Urinary bladder (tissue), 4 donors: ENCODE results near the gene SAMD8. TPM values are rescaled to one million over a fixed set of nuclear protein-coding genes. Genes with fewer than 3 reads are reported as not detected.
"Not testable (repeated sequence)": the region's sequence is repeated elsewhere in the genome, so short reads cannot be mapped to it uniquely, and the experiment has no call there.

Experiments used
- DNase-seq: peaks from one replicate; pipeline ENCODE4 v3.0.0-alpha.2; 2015; ENCODE audit errors: extremely low spot score
- H3K27ac ChIP-seq: one replicate; pipeline ENCODE4 v1.5.1; 2013; ENCODE audit warnings: low read depth, mild to moderate bottlenecking, moderate library complexity
- H3K36me3 ChIP-seq: one replicate; pipeline ENCODE4 v1.6.1; 2013; ENCODE audit warnings: mild to moderate bottlenecking, moderate library complexity; ENCODE audit not compliant: insufficient read depth
- H3K4me1 ChIP-seq: one replicate; pipeline ENCODE4 v1.6.1; 2013; ENCODE audit warnings: mild to moderate bottlenecking, moderate library complexity; ENCODE audit not compliant: insufficient read depth
- H3K4me3 ChIP-seq: one replicate; pipeline ENCODE4 v1.5.1; 2013; ENCODE audit warnings: low read depth, low read length
- WGBS: extraction: QIAGEN DNeasy Blood & Tissue Kit; methylation state at CpG from one replicate; pipeline ENCODE4 v1.1.7; 2013; 5-methylcytosine and 5-hydroxymethylcytosine counted together
- polyA plus RNA-seq: library from polyadenylated mRNA; stranded (reverse); fragments of 200-250 nt; gene quantifications from one replicate; pipeline ENCODE4 v1.2.3, GENCODE V29; 2013
- total RNA-seq: library from RNA; depleted of rRNA; stranded (reverse); fragments of >200 nt; gene quantifications from one replicate; pipeline ENCODE4 v1.2.3, GENCODE V29; 2014
- donor health status: healthy with polysubstance abuse.
- donor health status: healthy.

The SAMD8 gene
- total and polyA plus RNA-seq, 2 donors, result 12.0 to 42.2 TPM

DNA sequence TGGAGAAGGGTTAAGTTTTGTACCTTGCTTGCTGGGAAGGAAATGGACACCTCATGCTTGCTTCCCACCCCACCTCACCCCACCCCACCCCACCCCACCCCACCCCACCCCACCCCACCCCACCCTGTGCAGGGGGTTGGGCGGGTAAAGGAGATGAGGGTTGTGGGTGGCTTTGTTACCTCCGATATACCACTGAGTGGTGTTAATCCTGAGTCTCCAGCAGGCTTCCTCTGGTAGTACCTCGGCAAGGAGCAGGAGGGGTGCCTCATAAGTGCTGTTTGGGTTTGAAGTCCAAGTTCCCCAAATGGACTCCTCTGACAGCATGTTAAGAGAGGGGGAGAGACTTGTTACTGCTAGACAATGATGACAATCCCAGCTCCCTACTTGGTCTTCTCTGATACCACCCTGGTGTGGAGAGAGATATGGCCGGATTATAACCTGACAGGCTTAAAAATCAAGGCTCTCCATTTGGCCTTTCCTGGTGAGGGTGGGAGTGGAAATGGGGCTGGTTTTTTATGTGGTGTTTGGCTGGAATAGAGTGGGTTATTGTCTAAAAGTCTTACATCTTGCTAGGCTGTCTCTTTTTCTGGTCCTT, 11.7 kb downstream of the SAMD8 start:
- Histone ChIP-seq H3K36me3 (no peaks in the 10 kb centered on the region), H3K4me1 (no peaks in the 10 kb centered on the region), H3K27ac (no peak overlapping the region), H3K4me3 (no peak overlapping the region)
- WGBS, result 87% methylated on average over 4 of the region's 4 CpGs
- DNase-seq, result no peak

DNA sequence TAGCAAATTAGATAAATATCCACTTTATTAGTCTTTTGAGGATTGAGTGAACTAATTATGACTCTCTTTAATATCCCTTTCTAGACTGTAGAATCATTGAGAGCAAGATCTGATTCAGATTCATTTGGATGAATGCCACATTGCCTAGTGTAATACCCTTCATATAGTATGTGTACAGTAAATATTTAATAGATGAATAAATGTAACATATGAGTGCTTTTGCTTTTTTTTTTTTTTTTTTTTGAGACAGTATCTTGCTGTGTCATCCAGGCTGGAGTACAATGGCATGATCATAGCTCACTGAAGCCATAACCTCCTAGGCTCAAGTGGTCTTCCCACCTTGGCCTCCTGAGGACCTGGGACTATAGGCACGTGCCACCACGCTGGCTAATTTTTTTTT, 14.8 kb downstream of the SAMD8 start:
- Histone ChIP-seq H3K36me3 (no peaks in the 10 kb centered on the region), H3K4me1 (no peaks in the 10 kb centered on the region), H3K27ac (no peak overlapping the region), H3K4me3 (no peak overlapping the region)
- 90% methylated on average over 2 of the region's 2 CpGs for WGBS
- no peak for DNase-seq

GRCh38 chr10:75127471-75127870, 16.0 kb downstream of the SAMD8 start:
- Histone ChIP-seq H3K36me3 (no peaks in the 10 kb centered on the region), H3K27ac (peak overlapping the region; percentile 38), H3K4me1 (no peaks in the 10 kb centered on the region), H3K4me3 (no peak overlapping the region)
- 35% methylated on average over 2 of the region's 2 CpGs for WGBS
- DNase-seq, result no peak

DNA sequence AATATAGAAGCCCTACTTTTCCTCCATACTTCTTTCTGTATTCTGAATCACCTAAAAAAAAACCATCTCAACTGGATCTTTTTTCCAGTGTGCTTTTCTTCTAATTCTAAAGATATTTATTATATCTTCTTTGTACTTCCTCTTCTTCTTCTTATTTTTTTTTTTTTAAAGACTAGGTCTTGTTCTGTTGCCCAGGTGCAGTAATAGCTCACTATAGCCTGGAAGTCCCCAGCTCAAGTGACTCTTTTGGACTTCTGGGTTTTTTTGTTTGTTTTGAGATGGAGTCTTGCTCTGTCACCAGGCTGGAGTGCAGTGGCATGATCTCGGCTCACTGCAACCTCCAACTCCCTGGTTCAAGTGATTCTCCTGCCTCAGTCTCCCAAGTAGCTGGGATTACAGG, 17.5 kb downstream of the SAMD8 start:
- H3K4me1 ChIP-seq, result not testable (repeated sequence)
- 88% methylated on average over 1 of the region's 1 CpG for WGBS

DNA sequence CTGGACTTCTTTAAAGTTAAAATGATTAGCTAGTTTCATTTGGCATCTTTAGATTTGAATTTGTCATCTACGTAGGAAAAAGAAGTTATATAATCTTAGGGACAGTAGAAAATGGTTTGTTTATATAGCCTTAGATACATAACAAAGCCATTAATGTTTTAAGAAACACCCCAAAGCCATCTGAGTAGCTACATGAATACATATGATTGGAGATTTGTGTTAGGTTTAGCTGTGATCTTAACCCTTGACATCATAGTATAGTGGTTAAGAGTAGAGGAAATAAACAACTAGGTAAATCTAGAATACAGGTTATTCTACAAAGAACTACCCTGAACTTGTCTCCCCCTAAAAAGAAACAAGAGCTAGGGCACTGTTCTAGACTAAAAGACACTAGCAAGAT, 18.1 kb downstream of the SAMD8 start:
- H3K27ac ChIP-seq, result no peak overlapping the region
- H3K36me3 ChIP-seq, result no peaks in the 10 kb centered on the region
- 49% methylated on average over 1 of the region's 1 CpG for WGBS
- H3K4me3 ChIP-seq, result no peak overlapping the region
- DNase-seq, result no peak
- no peaks in the 10 kb centered on the region for H3K4me1 ChIP-seq

More for the DNA sequence above, 17.5 kb downstream of the SAMD8 start:
- H3K36me3 ChIP-seq, DNase-seq, H3K4me3 ChIP-seq, H3K27ac ChIP-seq: not testable (repeated sequence)

DNA sequence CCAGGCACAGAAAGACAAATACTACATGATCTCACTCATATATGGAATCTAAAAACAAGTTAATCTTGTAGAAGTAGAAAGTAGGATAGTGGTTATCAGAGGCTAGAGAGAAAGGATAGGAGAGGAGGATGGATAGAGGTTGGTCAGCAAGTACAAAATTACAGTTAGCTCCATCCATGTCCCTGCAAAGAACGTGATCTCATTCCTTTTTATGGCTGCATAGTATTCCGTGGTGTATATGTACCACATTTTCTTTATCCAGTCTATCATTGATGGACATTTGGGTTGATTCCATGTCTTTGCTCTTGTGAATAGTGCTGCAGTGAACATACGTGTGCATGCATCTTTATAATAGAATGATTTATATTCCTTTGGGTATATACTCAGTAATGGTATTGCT, 22.2 kb downstream of the SAMD8 start:
- 82% methylated on average over 3 of the region's 3 CpGs for WGBS
- H3K36me3 ChIP-seq, DNase-seq, H3K4me1 ChIP-seq, H3K4me3 ChIP-seq, H3K27ac ChIP-seq: not testable (repeated sequence)

GRCh38 chr10:75136346-75136745, 24.9 kb downstream of the SAMD8 start:
- Histone ChIP-seq H3K27ac (no peak overlapping the region), H3K4me3 (no peak overlapping the region), H3K4me1 (no peaks in the 10 kb centered on the region), H3K36me3 (no peaks in the 10 kb centered on the region)
- 100% methylated on average over 1 of the region's 1 CpG for WGBS
- DNase-seq, result no peak

DNA sequence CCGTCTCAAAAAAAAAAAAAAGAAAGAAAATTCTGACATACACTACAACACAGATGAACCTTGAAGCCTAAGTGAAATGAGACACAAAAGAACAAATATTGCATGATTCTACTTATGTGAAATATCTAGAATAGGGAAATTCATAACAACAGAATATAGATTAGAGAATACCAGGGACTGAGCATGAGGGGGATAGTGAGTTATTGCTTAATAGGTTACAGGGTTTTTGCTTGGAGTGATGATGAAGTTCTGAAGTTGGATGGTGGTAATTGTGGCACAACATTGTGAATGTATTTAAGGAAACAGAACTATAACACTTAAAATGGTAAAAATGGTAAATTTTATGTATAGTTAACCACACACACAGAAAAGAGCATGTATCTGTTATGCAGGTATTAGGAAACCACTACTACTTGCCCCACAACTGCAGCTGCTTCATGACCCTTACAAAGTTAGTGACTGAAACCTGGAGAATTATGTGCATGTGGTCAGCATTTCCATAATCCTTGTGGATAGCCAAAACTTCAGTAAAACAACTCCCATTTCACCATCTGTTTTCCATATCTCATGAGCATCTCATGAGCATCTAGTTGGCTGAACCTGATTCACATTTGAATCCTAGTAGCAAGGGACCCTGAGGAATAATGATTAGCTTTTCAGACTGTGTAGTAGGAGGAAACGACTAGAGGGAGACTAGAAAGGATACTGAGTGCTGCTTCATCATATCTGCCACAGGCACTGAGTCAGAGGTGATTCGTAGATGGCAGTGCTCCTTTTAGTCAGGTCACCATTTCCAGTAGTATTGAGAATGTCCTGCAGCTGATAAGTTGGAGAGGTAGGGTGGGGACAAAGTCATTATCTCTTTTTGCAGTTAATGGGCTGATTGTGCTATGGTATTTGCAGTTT, 26.3 kb downstream of the SAMD8 start:
- Histone ChIP-seq H3K27ac (no peak overlapping the region), H3K36me3 (no peaks in the 10 kb centered on the region), H3K4me3 (no peak overlapping the region), H3K4me1 (no peaks in the 10 kb centered on the region)
- DNase-seq, result no peak
- WGBS, result 52% methylated on average over 3 of the region's 3 CpGs

GRCh38 chr10:75140246-75140645, 28.8 kb downstream of the SAMD8 start:
- DNase-seq, result no peak
- Histone ChIP-seq H3K36me3 (no peaks in the 10 kb centered on the region), H3K27ac (no peak overlapping the region), H3K4me1 (peaks cover 4% of the 10 kb centered on the region), H3K4me3 (no peak overlapping the region)
- 98% methylated on average over 4 of the region's 4 CpGs for WGBS

DNA sequence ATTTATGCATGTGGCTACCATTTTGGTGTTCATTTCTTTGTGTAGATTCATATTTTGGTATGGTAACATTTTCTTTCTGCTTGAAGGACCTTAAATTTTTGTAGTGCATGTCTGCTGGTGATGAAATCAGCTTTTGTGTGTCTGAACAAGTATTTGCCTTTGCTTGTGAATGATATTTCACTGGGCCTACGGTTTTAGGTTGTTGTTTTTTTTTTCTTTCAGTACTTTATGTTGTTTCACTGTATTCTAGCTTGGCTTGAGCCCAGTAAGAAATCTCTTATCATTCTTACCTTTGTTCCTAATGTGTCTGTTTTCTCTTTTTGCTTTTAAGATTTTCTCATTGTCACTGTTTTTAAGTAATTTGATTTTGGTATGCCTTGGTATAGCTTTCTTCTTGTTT, 31.9 kb downstream of the SAMD8 start:
- 27% methylated on average over 1 of the region's 1 CpG for whole genome bisulfite sequencing
- H3K4me1 ChIP-seq, result peaks cover 4% of the 10 kb centered on the region

DNA sequence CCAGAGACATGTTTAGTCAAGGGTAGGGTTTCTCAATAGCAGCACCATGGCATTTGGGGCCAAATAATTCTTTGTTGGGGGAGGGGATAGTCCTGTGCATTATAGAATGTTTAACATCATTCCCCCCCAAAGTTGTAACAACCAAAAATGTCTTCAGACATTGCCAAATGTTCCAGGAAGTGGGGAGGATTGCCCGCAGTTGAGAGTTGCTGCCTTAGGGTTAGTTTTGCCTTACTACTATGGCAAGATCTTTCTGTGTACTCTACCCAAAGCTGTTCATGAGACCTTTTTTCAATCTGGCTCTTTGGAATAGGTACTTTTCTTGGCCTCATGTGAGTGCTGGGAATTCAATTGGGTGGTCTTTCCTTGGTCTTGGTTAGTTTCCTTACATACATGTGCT, 34.1 kb downstream of the SAMD8 start:
- Histone ChIP-seq H3K4me3 (no peak overlapping the region), H3K27ac (no peak overlapping the region), H3K36me3 (no peaks in the 10 kb centered on the region), H3K4me1 (peaks cover 5% of the 10 kb centered on the region)
- WGBS, result 91% methylated on average over 1 of the region's 1 CpG
- no peak for DNase-seq

More for the DNA sequence above, 31.9 kb downstream of the SAMD8 start:
- no peaks in the 10 kb centered on the region for H3K36me3 ChIP-seq
- H3K4me3 ChIP-seq, result no peak overlapping the region
- DNase-seq, result no peak
- H3K27ac ChIP-seq, result no peak overlapping the region

- 83% methylated on average over 2 of the region's 2 CpGs for WGBS
- H3K36me3 ChIP-seq, result peaks cover 3% of the 10 kb centered on the region
- no peak overlapping the region for H3K27ac ChIP-seq
- no peak overlapping the region for H3K4me3 ChIP-seq
- peaks cover 5% of the 10 kb centered on the region for H3K4me1 ChIP-seq
- no peak for DNase-seq
These were observed 35.3 kb downstream of the SAMD8 start for GRCh38 chr10:75146780-75147179.

DNA sequence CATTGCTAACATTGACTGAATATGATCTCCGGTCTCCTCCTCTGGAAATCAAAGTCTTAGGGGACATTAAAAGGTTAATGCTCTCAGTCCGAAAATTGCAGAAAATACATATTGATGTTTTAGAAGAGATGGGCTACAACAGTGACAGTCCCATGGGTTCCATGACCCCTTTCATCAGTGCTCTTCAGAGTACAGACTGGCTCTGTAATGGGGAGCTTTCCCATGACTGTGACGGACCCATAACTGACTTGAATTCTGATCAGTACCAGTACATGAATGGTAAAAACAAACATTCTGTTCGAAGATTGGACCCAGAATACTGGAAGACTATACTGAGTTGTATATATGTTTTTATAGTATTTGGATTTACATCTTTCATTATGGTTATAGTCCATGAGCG, 39.2 kb downstream of the SAMD8 start:
- H3K4me3 ChIP-seq, result no peak overlapping the region
- H3K27ac ChIP-seq, result no peak overlapping the region
- 95% methylated on average over 5 of the region's 5 CpGs for WGBS

GRCh38 chr10:75159519-75159918, 48.1 kb downstream of the SAMD8 start:
- H3K36me3 ChIP-seq, result no peaks in the 10 kb centered on the region
- 57% methylated on average over 4 of the region's 4 CpGs for WGBS
- no peaks in the 10 kb centered on the region for H3K4me1 ChIP-seq
- no peak overlapping the region for H3K4me3 ChIP-seq
- no peak for DNase-seq
- no peak overlapping the region for H3K27ac ChIP-seq

More for the DNA sequence above, 39.2 kb downstream of the SAMD8 start:
- Histone ChIP-seq H3K4me1 (peaks cover 1% of the 10 kb centered on the region), H3K36me3 (peaks cover 3% of the 10 kb centered on the region)
- no peak for DNase-seq
